NCI-H345 (cell line): ENCODE measurements around the gene HOXD1.

ENCODE experiments used
- DNase-seq: peaks from one replicate; lab custom pipeline; 2025; lab: John Stamatoyannopoulos, UW

The HOXD1 gene

DNA sequence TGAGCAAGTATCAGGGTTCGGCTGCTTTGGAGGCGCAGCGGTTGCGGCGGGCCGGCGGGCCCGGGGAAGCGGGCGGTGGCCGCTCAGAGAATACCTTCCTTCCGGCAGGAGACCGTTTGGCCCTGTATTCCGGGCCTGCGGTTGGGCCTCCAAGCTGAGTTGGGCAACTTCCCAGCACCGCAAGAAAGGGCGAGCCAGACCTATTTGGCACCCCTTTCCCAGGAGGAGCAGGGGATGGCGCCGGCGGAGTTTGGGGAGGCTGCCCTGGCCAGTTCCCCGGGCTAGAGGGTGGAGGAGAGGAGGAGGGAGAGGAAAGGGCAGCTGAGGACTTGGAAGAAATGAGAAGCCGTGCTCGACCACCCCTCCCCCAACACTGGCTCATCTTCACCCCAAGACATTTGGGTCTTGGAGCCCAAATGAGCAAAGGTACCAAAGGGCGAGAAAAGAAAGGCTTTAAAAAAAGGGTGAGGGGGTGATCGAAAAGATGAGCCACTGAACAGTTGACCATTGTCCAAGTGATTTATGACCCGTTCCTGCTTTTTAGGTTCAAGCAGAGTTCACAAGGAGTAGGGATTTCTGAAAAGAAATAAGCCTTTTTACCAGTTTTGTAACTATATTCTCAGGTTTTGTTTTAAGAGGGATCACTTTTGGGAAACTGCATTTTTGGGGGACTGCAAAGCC is 23.0 kb upstream of the HOXD1 start:
- no peak for DNase-seq

DNA sequence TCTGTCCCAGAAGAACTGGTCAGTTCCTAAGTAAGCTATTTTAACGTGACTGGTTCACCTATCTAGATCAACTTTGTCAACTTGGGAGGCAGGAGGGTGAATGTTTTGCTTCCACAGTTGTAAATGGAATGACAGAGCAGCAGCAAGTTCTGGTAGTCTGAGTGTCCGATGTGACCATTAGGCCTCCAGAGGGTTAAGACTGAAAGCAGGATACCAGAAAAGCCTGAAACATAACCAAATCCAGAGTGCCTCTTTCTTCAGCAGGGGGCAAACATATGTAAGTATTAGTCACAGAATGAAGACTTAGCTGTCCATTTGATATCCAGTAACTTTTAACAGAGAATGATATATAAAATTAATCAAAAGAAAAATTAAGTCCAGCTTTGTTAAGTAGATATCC is 22.2 kb upstream of the HOXD1 start:
- DNase-seq: no peak

DNA sequence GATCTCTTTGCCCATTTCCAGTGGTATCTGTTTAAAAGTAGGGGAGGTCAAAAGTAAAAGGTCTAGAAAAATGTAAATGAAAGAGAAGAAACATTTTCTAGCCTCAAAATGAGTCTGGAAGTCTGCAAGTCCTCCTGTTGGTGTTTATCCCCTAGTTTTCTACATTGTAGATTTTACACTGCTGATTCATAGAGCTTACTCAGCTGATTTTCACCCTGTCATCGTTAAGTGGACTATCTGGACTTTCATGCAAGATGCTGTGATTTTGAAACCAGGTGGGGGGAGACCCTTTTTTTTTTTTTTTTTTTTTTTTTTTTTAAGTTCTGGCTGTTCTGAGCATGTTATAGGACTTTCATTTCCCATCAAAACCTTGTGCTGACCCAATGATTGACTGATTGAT is 21.1 kb upstream of the HOXD1 start:
- DNase-seq: no peak

DNA sequence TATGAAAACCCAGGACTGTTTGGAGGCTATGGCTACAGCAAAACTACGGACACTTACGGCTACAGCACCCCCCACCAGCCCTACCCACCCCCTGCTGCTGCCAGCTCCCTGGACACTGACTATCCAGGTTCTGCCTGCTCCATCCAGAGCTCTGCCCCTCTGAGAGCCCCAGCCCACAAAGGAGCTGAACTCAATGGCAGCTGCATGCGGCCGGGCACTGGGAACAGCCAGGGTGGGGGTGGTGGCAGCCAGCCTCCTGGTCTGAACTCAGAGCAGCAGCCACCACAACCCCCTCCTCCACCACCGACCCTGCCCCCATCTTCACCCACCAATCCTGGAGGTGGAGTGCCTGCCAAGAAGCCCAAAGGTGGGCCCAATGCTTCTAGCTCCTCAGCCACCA is 19.3 kb upstream of the HOXD1 start:
- DNase-seq: no peak

DNA sequence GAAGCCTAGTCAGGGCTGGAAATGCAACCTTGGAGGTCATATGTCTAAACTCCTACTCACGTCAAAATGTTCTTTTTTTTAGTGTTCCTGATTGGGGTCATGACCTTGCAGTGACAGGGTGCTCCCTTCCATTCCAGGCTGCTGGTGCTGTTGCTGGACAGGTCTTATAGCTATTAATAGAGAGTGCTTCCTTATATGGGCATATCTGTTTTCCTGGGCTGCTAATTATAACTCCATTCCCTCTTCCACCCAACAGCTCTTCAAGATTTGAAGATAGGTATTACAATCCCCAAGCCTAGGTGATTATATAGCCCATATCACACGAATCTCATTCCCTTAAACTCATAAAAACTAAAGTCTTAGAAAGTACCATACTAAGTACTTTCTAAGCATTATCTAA is 18.8 kb upstream of the HOXD1 start:
- no peak for DNase-seq

DNA sequence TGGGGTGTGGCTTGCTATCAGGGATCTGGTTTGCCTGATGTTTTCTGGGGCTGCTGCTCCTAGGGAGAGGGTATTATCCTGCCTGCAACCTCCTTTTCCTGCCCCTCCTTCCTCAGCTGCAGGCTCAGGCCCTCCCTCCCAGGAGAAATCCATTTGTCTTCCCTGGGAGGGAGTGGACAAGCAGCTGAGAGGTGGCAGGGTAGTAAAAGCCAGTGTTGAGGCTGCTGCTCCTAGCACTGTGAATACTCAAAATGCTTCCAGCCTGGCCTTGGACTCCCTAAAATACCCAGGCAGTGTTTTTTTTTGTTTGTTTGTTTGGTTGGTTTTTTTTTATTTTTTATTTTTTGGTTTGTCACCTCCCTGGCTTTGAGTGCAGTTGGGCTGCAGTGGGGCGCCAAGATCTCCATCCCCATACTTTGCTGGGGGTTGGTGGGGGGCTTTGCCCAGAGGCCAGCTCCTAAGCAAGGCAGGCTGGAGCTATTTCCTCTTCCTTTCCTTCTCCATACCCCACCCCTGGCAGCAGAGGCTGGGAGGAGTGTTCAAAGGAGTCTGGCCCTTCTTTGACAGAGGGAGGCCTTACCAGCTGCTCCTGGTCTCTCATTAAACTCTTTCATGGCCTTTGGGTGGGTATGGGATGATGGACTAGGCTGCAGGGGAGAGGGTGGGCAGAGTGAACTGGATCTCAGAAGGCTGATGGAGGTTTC is 17.7 kb upstream of the HOXD1 start:
- DNase-seq: no peak

DNA sequence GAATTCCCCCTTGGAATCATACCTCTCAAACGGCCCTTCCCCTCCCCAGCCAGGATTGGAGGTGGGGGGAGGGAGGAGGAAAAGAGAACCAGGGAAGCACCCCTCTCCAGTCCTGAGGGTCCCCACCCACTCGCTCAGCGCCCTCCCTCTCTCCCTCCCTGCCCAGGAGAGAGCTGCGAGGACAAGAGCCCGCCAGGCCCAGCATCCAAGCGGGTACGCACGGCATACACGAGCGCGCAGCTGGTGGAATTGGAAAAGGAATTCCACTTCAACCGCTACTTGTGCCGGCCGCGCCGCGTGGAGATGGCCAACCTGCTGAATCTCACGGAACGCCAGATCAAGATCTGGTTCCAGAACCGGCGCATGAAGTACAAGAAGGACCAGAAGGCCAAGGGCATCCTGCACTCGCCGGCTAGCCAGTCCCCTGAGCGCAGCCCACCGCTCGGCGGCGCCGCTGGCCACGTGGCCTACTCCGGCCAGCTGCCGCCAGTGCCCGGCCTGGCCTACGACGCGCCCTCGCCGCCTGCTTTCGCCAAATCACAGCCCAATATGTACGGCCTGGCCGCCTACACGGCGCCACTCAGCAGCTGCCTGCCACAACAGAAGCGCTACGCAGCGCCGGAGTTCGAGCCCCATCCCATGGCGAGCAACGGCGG is 17.0 kb upstream of the HOXD1 start:
- DNase-seq: no peak

DNA sequence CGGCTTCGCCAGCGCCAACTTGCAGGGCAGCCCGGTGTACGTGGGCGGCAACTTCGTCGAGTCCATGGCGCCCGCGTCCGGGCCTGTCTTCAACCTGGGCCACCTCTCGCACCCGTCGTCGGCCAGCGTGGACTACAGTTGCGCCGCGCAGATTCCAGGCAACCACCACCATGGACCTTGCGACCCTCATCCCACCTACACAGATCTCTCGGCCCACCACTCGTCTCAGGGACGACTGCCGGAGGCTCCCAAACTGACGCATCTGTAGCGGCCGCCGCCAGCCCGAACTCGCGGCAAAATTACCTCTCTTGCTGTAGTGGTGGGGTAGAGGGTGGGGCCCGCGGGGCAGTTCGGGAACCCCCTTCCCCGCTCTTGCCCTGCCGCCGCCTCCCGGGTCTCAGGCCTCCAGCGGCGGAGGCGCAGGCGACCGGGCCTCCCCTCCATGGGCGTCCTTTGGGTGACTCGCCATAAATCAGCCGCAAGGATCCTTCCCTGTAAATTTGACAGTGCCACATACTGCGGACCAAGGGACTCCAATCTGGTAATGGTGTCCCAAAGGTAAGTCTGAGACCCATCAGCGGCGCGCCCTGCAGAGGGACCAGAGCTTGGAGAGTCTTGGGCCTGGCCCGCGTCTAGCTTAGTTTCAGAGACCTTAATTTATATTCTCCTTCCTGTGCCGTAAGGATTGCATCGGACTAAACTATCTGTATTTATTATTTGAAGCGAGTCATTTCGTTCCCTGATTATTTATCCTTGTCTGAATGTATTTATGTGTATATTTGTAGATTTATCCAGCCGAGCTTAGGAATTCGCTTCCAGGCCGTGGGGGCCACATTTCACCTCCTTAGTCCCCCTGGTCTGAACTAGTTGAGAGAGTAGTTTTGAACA is 16.2 kb upstream of the HOXD1 start:
- DNase-seq: no peak

DNA sequence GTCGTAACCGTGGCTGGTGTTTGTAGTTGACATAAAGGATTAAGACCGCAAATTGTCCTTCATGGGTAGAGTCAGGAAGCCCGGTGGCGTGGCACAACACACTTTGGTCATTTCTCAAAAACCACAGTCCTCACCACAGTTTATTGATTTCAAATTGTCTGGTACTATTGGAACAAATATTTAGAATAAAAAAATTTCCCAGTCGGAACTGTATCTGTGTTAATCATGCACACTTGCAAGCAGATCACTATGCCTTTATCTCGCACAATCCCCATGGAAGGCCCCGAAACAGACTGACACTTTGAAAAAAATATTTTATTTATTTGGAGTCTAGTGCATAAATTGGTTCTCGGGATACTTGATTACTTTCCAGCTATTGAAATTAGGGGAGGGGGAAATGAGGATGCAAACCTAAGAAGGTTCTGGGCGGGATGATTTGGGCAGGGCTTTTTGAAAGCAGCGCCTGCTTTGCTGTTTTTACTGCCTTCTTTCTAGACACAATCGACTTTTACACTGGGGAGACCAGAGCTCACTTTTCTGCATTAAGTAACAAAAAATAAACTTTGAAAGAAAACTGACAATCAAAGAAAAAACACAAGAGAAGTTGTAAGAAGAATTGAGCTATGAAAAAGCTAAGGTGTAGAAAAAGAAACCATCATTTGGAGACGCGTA is 15.4 kb upstream of the HOXD1 start:
- no peak for DNase-seq

DNA sequence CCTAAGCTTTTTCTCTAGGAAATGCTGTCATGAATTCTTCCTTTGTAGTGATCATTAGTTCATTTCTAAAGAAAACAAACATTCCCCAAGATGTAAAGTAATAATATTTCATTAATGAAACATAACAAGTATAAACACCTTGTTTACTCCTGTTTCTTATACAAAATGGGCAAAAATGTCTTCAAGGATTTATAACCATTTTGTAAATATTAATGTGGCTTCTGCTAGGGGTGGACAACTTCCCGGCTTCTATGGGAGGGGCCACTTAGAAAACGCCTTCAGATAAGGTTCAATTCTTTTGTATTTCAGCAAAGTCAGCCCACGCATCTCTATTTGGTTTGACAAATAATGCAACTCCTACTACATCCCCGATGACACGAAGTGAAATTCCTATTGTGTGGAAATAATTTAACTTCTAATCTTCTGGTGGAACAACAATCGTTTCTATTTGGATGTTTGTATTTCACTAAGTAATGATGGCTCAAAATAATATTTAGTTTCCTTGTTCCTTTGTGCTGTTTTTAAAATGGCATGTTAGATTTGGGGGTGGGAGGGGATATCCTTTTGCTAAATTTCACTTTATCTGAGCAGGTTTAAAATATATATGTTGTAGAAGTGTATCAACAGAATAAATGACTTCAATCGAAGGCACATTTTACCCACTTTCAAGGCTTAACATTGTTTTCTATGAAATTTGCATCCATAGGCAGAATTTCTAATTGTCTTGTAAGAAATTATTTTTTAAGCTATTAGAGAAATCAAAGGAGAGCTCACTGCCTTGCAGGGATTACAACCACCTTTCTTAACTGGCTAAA is 14.7 kb upstream of the HOXD1 start:
- DNase-seq: no peak

DNA sequence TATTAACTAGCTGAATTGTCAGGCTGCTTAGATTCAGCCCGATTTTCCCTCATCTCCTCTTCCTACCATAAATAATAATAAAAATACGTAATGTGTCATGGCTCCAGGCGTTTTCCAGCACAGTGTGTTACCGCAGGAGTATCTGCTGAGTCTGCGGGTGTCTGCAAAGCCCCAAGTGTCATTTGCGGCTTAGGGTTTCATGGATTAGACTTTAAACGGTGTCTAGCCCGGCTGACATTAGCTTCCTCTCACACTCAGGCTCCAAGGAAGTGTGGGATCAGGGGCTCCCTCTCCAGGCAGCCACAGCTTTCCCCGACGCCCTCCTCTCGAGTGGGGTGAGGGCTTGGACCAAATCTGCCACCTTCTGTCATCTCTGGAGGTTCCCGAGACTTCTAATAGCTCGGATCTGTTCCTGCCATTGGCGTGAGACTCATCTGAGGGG is 14.1 kb upstream of the HOXD1 start:
- no peak for DNase-seq

DNA sequence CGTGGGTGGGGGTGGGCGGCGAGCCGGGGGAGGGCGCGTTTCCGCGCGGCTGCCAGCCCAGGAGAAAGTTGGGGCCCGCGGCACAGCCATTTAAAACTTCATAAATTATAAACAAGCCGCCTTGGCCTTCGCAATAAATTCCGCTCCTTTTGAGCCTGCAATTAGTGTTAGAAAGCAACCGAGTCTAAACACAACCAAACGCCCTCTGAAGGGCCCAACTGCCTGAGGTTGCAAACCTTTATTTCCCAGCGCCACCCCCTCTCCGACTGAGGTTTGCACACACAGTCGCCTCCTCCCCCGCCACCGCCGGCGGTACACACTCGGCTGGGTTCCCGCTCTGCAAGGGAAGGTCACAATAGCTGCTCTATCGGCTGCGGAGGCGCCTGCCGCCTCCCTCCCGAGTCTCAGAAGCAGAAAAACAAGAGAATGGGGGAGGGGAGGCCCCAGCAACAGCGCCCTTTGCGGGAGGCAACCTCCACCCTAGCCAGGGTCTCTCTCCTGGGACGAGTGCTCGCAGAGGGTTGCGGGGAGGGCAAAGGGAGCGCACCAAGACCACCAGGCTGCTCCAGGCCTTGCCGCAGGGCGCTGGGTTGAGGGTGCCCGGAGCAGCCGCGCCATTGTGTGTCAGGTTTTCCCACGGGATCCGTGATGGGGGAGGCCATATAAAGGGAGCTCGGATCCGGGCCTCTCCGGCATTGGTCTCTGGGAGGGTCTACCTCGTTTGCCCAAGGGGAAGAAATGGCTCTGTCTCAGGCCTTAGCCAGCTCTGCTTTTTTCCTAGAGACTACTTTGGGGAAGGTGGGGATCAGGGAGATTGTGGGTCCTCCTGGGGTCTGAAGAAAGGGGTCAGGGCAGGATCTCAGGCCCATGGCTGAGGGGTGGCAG is 13.4 kb upstream of the HOXD1 start:
- DNase-seq: no peak

DNA sequence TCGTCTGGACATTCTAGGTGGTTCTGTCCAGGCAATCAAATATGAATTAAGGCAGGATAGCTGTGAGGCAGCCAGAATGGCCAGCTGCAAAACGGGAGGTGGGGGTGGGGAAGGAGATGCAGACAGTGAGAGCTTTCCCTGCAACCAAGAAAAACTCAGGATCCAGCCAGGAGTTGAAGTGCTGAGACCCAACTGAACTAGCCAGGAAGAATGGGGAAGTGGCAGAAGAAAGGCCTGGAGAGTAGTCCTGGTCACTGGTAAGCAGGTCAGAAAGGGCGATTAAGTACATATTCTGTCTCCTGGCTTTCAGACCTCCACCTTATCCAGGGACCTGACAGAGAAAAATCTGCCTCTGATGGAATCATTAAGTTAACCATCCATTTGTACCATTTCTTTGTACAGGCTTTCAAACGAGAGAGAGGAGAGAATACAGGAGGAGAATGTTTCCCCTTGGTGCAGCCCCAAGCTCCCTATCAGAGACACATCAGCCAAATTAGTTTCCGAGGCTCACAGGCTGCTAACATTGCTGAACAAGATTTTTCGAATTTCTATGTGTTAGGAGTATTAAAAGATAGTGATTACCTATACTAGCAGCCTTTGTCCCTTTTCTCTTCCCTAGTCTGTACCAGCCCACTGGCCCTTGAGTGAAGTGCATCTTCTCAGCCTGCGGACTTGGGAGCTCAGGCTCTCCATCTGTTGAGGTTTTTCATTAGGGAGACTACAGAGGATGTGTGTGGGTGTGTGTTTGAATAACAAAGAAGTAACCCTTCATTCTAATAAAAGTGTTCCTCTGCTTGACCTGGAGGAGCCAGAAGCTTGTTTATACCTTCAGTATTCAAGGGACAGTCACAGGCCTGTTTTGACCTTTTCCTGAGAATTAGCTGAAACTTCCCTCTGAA is 12.5 kb upstream of the HOXD1 start:
- DNase-seq: no peak

DNA sequence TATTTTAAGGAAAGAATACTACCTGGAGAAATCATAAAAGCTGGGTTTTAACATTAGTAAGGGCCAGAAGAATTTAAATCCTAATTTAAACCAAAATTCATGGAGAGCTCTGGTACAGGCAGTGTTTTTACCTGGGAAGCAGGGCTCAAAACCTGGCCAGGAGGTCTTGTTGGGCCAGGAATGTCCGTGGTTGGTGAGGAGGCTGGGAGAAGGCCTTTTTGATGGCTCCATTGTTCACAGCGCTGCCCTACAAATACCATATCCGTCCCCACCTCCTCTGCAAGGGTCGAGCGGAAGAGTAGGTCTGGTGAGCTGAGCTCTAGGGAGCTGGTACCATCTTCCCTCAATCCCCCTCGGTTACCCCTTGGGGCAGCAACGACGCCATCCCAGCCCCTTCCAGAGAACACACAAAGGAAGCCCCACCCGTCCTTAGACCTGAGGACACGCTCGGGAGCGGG is 10.9 kb upstream of the HOXD1 start:
- DNase-seq: no peak

DNA sequence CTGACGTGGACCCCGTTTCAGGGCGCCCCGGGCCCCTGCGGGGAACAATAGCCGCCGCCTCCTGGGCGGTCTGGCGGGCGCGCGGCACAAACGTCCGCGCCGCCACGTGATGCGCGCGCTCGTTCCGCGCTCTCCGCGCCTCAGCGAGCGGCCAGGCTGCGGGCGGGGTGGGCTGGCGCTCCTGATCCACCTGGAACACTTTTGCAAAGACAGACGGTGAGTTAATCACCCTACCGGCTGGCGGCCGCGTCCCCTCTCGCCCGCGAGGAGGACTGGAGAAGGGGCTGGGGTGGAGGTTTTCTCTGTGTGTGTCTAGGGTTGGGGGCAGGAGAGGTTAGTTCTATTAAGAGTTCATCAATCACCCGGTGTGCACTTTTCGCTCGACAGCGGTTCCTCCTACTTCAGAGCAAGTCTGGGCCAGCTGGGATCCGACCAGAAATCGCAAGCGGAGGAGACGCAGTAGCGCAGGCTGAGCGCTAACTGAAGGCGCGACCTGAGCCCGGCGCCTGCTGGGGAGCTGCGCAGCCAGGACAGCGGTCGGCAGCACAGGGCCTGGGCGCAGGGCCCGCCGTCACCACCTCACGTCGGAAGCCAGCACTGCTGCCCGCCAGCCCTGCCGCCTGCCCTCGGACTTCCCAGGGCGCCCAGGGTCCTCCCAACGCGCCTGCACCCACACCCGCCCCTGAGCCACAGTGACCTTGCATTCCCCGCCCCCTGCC is 10.3 kb upstream of the HOXD1 start:
- DNase-seq: peak; percentile 78

DNA sequence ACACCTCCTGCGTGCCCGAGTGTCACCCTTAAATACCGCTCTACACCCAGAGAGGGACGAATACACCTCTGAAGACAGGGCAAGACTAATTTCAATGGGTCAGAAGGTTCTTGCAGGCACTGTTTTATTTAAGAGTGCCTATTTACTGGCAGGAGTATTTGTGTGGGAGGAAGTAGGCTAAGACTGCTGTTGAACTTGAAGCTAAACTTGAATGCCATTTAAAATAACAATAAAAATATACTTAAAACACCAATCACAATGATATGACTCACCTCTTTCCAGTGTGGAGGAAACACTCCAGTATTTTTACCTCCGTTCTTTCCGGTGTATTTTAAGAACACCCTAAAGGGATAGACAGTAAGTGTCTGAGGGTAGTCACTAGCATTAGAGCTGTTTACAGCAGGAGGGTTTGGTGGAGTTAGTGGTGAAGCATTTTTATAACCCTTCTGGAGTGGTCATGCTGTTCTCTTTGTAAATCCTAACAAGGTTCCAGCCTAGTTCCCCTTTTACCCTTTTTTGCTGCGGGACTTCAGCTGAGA is 9.6 kb upstream of the HOXD1 start:
- no peak for DNase-seq

DNA sequence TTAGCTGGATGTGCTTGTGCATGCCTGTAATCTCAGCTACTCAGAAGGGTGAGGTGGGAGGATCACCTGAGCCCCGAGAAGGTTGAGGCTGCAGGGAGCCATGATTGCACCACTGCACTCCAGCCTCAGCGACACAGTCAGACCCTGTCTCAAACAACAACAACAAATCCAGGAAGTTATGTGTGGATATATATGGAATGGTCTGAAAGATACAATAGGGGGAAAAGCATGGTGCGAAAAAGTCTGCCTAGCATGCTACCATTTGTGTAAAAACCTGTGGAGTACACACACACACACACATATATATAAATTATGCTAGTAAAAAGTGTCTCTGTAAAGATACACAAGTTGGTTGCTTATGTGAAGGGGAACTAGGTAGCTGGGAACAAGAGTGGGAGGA is 6.9 kb upstream of the HOXD1 start:
- no peak for DNase-seq

DNA sequence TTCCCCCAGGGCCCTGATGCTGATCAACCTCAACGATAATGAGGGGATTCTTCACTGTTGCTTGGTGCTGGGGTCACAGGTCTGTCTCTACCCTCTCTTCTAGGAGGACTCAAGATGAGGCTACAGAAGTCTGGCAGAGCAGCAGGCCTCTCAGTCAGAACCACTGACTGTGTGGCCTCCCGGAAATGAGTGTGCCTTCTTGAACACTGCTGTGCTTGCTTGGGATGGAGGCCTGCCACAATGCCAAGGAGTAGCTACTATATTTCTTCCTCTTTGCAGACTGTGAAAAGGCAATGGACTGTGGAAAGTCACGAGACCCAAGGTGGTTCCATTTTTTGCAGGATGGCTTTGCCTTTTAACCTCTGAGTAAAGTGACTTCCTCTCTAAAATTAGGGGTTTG is 5.8 kb upstream of the HOXD1 start:
- no peak for DNase-seq
